Central memory CD4-positive, alpha-beta T cell (primary cell): ENCODE measurements around the gene RAD51B.

Experiments
- DNase-seq: peaks from one replicate; pipeline ENCODE4 v3.0.0; 2022

Gene RAD51B

DNA sequence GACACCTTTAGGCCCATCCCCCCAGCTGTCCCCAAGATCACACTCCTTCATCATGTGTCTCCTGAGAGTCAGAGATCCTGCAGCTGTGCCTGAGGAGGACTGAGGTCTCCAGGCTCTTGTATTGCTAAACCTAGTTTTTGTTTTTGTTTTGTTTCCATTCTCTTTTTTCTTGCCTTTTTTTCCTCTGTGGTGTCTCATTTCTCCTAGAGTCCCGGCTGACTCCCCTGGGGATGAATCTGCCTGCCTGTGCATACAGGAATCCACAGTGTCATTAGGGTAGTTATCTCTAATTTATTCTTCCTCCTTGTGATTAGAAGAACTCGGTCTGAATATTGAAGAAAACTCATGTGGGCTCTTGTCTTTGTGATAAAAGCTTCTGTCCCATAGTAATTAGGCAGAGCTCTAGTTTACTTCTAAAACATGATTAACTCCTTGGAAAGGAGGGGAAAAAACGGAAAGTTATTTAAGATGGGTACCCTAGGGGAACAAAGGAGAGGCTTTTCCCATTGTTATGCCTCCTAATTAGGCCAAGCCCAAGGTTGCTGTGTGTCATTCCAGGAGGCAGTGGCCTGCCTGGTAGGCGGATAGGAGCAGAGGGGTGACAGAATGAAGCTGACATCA lies 630.1 kb downstream of the RAD51B start:
- DNase-seq = no peak

DNA sequence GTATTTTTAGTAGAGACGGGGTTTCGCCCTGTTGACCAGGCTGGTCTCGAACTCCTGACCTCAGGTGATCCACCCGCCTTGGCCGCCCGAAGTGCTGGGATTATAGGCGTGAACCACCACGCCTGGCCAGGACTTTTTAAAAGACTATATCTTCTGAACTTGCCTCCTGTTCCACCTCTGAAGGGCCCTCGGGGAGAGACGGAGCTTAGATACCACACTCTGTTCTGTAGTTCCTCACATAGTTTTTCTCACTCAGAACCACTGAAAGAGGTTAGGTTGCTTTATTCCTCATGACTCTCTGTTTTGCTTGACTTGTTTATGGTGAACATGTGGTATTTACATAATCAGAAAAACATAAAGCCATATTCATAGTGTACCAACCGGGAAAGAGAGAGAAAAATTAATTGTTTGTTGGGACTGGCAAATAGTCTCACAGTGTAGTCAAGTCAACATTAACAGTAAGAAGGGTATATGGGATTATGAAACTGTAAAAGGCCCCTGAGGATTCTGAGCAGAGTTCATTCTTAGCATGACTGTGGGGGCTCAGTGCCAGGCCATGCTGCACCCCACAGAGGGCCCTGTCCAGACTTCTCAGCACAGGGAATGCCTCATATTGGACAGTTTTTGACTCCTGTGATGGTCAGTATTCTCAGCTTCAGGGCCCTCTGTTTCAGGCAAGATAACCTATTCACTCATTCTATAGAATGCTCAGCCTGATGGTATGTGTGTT lies 631.0 kb downstream of the RAD51B start:
- DNase-seq = no peak

DNA sequence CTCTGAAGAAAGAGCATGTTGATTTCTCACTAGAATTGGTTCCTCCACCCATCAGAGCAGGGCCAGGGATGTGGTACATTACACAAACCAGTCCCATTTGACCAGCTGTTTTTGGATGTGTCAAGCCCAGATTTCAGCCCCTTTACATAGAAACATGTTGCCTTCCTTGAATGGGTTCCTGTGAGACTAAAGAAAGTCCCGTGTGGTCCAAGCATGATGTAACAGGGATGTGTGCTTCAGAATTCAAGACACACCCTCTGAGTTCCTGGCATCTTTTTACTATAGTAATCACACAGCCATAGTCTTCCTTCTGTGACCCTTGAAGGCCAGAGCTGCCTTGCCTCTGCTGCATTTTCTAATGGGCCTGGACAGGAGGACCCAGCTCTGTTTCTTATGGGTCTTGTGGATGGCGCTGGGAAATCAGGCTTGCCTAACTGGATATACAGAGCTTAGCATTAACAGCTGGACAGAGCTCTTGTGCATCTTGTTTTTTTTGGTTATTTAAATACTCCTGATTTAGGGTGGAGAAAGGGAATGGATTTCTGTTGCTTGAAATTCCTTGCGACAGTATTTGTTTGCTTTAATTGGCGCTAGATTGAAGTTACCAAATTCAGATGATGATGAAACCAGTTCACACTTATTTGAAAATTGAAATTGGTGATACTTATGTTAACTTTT lies 632.3 kb downstream of the RAD51B start:
- DNase-seq = no peak

DNA sequence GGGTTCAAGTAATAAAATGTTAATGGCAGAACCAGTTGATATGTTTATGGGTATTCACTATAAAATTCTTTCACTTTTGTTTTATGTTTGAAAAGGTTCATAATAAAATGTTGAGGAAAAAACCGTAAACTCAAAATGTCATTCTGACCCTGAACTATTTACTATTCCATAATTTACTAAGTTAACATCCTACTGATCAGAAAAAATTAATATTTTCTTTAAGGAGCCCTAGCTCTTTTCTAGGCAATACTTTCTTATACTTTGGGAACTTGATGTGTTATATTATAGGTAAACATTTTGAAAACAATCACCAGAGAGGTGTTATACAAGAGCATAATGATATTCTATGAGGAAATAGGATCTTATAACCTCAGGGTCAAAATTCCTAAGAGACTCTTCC lies 638.7 kb downstream of the RAD51B start:
- no peak for DNase-seq

DNA sequence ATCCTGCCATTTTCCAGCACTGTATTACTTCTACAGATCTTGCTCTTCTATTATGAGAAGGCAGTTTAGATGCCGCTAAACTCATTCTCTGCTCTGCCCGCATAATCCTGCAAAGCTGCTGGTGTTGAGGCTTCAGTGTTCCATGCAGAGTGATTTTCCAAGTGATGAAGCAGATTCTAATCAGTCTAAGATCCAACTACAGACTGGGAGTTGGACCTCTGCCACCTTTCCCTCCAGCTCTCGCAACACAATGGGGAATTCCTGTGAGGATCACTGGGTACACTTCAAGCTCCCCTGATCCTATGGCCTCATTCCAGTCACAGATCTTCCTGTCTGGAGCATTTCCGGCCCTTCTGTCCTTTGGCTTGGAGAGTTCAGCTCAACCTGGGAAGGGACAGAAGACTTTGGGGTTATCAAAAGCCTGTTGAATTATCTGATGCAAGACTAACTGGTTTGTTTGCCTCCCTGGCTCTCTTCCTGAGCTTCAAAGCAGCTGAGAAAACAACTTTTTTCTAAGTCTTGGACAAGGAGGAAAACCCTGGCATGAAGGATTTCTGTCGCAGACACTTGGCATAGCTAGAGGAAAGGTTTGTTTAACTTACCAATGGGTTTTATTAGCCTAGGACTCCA lies 639.4 kb downstream of the RAD51B start:
- DNase-seq = no peak

DNA sequence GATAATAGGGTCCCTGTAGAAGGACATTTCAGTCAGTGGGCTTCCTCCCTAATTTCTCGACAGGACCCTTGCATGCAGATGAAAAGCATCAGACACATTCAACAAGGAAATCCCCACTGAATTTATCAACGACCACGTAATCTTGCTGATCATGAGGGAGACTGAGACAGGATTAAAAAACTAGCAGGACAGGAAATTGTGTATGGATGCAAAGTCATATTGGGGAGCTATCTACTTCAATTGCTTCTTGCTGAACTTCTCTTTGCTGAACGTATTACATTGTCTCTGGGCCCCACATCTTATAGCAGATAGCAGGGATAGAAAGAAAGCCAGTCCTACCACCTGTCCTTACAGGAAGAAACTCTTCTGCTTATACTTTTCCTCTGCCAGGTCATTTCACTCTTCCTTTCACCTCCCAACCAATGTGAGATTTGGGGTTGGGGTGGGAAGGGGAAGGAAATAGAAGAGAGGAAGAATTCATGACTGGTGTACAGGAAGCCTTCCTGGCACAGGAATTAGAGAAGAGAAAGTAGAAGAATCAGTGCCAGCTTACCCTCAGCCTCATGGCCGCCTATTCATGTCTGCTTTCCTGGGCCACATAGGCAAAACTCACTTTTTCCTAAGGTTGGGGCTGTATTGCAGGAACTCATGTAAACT lies 640.0 kb downstream of the RAD51B start:
- no peak for DNase-seq

DNA sequence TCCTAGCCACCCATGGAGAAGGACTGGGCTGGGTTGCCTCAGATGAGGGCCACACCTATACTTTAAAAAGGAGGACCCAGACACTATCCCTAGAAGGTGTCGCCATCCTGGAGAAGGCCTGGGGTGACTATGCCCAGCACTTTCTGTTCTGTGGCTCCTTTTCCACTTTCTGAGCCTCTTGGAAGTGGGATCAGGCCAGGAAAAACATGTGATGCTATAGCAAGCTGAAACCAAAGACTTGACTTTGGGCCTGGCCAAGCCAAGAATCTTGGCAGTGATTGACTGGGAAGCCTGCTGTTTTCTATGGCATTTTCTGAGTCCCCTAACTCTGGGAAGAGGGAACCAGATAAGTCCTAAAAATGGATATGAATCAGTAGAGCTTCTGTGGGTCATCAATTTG lies 641.0 kb downstream of the RAD51B start:
- DNase-seq = no peak

DNA sequence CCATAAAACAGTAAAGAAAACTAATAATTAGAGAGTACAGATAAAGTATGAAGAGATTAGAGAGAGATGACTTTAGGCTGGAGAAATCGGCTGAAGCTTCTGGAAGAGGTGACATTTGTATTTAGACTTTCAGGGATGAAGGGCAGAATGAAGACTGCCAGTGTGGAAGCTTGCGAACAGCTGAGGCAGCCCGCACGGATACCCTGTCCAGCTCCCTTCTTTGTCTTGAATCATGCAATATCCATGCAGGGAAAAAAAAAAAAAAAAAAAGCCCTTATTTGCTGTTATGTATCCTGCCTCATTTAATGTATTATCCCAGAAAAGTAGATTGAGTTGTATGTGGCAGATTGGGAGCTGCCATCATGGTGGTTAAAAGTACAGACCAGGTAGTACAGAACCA lies 641.5 kb downstream of the RAD51B start:
- no peak for DNase-seq

DNA sequence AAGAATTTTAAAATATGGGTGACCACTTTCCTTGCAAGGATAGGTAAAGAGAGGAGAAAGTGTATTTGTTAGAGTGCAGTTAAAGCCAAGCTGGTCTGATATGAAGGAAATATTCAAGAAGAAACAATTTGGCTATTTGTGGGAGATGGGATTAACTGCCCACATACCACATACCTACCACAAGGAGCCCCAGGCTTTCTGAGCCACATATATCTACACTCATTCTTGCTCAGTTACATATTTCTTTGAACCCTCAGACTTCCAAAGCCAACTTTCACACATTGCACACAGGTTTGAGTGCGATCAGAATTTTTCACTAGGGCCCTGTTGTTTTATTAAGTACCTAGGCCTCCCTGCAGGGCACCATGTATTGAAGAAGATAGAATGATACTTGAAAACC lies 643.1 kb downstream of the RAD51B start:
- no peak for DNase-seq

DNA sequence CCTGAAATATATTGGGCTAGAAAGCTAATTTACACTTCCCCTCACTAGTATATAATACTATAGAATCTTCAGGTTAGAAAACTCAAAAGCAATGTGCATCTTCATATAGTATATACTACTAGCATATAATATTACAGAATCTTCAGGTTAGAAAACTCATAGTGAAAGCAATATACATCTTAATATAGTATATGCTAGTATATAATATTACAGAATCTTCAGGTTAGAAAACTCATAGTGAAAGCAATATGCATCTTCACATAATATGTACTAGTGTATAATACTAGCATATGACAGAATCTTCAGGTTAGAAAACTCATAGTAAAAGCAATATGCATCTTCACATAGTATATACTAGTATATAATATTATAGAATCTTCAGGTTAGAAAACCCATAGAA lies 643.7 kb downstream of the RAD51B start:
- DNase-seq = no peak

DNA sequence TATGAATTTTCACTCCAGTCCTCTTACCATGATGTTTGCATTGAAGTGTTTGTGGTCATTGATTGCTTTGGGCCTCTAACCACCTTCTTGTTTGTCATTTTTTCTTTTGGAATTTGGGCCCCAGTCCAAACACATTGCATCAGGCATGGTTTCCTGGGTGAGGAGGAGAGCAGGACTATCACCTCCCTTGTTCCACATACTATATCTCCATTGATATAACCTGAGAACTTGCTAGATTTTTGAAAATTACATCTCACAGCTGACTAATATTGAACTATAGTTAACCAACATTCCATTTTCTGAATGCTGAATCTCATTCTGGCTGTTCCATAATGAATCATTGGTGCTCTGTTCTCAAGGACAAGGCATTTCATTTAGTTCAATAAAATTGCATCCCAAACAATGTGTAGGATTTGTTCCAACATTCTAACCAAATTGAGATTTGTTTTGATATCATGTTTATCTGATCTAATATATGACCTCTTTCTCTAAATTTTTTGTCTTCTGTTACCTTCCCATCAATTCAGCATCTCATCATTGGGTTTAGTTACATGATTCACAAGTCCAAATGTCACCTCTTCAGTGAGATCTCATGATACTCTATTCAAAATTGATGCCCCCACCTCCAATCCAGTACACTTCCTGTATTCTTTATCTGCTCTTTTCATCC lies 644.3 kb downstream of the RAD51B start:
- no peak for DNase-seq

DNA sequence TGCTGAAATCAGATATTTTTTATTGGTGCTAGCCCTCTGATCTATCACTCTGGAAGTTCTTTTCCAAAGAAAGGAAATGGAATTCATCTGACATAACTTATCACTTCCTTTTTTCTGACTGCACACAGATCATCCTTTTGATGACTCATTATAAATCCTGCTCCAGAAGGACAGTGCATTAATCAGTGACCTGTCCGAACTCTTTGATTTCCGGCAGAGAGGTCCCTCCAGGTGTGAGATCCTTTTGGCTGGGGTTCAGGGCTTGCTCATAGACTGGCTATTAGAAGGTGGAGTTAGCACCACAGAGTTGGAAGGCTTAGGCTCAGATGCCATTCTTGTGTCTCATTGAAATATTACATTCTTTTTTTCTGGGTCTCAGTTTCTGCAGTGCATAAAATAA lies 645.1 kb downstream of the RAD51B start:
- DNase-seq = no peak

DNA sequence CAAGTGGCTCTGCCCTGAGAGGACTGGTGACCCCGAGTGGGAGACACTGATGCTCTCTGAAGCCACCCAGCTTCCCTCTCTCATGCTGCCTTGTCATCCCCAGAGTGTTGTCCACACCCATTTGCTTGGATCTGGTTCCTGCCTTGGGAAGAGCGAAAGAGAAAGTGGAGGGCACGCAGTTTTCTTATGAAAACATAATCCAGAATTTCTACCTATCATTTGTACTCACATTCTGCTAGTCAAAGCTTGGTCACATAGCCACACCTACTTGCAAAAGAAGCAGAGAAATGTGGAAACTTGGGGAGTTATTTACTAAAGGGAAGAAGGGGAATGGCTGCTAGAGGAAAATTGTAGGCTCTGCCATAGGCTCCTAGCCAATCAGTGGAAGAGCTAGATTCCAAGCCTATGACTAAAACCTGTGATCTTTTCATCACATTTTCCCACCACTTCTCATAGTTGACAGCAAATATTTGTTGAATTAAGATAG lies 647.0 kb downstream of the RAD51B start:
- no peak for DNase-seq

DNA sequence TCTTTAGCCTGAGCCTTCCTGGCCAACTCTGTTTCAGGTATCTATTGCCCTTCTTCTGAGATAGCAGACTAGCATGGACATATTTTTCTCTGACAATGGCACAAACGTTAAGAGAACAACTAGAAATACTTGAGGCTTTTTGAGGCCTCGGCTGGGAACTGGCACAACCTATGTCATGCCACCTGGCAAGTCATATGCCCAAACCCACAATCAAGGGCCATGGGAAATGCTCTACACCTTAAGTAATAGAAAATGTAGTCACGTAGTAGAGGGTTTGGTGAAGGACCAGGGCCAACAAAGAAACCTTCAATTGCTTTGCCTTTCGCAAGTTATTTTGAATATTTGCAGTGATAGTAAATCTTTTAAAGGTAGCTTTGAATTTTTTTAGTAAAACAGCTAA lies 647.8 kb downstream of the RAD51B start:
- no peak for DNase-seq

DNA sequence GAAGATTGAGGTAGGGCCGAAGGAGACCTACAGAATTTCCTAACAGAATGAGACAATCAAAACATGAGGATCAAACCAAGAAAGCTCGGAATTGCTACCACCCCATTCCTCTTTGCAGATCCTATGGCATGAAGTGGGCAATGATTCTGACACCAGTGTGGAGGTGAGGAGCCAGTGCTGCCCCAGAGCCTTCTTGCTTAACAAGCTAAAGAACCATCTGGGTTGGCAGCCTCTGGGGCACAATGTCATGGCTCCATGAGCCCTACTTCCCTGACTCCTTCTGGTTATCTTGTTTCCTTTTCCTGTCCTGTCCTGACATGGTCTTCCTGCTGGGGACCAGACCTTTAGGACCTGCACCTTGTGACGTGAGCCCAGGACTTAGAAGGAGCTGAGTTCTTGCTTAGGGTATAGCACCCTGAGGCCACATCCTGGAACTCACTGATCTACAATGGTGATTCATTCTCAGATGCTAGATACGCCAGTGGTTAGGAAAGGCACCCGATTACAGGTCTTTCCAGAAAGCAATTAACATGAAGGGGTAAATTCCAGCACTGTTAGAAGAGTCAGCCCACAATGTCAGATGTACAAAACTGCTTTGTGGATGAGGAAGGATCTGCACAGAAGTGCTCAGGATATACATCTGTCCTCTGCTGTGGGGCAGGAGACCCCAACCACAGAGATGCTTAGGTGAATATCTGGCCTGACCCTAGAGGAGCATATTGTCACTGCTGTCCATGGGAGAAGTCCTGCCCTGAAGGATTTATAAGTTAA lies 649.0 kb downstream of the RAD51B start:
- DNase-seq = no peak

DNA sequence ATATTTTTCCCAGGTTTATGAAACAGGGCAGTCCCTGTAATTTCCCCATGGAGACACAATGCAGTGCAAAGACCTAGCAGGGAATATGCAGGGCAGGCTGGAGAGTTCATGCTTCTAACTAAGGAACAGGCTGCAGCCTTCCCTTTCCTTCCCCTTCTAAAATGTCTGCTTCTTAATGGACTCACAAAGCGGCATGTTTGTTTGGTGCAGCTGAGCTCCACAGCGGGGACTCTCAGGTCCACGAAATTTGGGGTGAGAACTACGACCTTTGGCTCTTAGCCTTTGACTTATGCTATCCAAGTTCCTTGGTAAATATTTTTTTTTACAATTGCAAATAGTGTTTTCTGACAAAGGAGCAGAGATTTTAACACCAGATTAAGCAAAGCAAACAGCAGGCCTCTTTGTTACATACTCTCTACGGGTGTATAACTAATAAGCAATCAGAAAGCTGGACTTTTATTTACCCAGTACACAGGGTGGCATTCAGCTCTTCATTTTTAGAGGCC lies 649.7 kb downstream of the RAD51B start:
- no peak for DNase-seq

DNA sequence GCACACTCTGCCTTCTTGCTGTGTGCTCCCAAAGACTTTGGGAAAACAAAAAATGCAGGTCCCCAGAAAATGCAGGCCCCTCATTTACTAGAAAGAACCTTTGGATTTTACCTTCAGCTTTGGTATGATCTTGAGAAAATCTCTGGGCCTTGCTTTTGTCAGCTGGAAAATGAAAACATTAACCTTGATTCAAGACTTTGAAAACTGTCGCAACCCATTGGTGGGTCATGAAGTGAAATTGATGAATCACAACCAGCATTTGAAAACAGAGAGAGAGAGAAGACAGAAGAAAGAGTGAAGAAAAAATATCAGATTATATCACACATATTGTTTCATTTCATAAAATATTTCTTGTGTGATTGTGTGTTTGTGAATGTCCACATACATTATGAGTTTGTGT lies 650.8 kb downstream of the RAD51B start:
- no peak for DNase-seq

DNA sequence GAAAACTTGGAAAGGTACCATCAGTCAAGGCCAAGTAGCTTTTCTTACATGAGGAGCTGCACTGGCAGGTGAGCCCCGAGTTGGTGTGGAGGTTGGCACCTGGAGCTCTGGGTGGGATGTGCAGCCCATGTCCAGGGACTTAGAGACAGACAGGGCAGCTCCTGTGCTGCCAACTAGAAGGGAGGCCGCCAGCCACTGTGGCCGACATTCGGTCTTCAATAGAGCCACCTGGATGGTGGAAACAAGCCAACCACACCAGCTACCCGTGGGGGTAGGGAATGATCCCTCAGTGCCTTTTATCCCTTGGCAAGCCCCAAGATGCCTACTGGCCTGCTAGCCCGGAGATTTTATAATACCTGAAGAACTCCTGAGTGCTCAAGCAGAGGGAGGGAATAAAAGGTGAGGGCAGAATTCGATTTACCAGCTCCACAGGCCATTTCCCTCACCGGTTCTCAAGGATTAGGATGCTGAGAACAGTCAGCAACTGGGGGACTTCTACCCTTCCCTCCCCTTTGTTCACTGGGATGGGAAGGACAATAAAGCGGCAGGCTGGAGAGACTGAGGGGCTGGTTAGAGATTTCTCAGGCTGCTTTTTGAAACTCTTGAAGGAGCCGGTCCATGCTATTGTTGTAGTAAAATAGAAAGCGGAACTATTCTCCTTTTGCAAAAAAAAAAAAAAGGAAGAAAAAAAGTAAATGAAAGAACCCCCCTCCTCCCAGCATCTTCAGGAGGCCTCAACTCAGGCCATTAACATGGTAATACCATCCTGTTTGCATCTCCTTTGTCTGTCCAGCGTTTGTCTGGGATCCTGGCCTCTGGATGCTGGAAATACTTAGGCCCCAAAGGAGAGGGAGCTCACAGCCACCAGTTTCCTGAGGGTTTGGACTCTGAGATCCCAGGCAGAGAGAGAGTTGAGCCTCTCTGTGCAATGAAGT lies 651.7 kb downstream of the RAD51B start:
- no peak for DNase-seq

DNA sequence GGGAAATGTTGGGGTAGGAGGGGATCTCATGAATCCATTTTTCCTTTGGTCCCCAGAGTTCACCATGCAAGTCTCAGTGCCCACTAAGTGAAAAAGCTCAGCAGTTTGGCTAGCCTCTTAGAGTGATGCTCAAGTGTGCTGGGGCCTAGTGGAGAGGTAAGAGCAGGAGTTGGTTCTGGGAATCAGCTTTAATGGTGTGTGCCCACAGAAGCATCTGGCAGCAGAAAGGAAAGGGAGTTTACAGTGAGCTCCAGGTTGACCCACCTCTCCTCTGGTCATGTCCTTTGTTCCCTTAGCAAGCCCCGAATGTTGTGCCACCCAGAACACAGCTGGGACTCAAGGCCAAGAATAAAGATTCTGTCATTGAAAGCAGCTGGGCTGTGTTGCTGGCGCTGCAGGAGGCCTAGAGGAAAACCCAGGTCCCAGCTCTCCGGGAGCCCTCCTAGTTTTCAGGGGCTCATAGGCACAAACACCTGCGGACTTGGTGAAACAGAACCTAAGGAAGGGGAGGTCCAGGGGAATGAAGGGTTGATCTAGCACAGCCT lies 652.5 kb downstream of the RAD51B start:
- DNase-seq = no peak

DNA sequence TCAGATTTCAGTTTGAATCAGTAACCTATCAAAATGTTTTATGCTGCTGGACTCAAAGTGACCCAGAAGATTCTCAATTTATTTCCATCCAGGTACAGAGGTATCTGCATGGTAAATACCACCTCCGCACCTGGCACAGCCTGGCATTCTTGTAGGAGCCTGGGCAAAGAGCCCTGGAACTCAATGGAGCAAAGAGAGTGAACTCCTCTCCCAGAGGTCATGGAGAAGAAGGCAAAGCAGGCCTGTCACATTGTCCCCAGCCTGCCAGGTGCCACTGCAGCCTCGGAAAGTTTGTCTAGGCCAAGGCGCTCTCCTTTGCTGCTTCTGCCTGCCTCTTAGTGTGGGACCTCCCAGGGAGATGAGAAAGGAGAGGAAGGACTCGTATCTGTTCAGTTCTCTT lies 653.5 kb downstream of the RAD51B start:
- DNase-seq = no peak
